Esophagus muscularis mucosa (tissue), 3 donors: ENCODE measurements around the gene CDC42EP2.

Experiments
- POLR2A ChIP-seq: fragments of 450-650 bp; IDR thresholded peaks from one replicate; pipeline ENCODE4 v1.6.1; 2017; ENCODE audit warnings: antibody characterized with exemption, moderate library complexity, mild to moderate bottlenecking, low read depth
- POLR2AphosphoS5 ChIP-seq, 2 donors: sonication (generic); formaldehyde crosslinking; IDR thresholded peaks; one replicate each; pipeline ENCODE4 v1.6.1; 2017; ENCODE audit warnings: antibody characterized with exemption in 2 of 2
- TF ChIP-seq, protein P1 (sequence below), 3 experiments: fragments of 200-600 bp in 2 of 3; fragments of 450-650 bp in 1 of 3; sonication (generic) in 2 of 3; IDR thresholded peaks; one replicate each; pipeline ENCODE4 v1.5.1; 2017 to 2019; ENCODE audit warnings: antibody characterized with exemption in 3 of 3, mild to moderate bottlenecking in 2 of 3, moderate library complexity in 1 of 3

- TF ChIP-seq, protein P1, sequence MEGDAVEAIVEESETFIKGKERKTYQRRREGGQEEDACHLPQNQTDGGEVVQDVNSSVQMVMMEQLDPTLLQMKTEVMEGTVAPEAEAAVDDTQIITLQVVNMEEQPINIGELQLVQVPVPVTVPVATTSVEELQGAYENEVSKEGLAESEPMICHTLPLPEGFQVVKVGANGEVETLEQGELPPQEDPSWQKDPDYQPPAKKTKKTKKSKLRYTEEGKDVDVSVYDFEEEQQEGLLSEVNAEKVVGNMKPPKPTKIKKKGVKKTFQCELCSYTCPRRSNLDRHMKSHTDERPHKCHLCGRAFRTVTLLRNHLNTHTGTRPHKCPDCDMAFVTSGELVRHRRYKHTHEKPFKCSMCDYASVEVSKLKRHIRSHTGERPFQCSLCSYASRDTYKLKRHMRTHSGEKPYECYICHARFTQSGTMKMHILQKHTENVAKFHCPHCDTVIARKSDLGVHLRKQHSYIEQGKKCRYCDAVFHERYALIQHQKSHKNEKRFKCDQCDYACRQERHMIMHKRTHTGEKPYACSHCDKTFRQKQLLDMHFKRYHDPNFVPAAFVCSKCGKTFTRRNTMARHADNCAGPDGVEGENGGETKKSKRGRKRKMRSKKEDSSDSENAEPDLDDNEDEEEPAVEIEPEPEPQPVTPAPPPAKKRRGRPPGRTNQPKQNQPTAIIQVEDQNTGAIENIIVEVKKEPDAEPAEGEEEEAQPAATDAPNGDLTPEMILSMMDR (IDR thresholded peaks at IDR 0.05) = no peak
- TF ChIP-seq POLR2AphosphoS5 (IDR thresholded peaks at IDR 0.05) = no peak
- no peak for TF ChIP-seq POLR2A
These were observed 19.7 kb upstream of the CDC42EP2 start for GRCh38 chr11:65295001-65295400.
